Mononuclear cell (primary cell): ENCODE results near the gene ZNF593OS. TPM values are rescaled to one million over a fixed set of nuclear protein-coding genes. Genes with fewer than 3 reads are reported as not detected.

ENCODE experiments used
- H3K27me3 ChIP-seq: 2 replicates; pipeline ENCODE4 v1.6.0; 2011; ENCODE audit warnings: low read length, control low read depth; ENCODE audit not compliant: insufficient read depth
- H3K4me1 ChIP-seq: 2 replicates; pipeline ENCODE4 v1.5.1; 2011; ENCODE audit warnings: mild to moderate bottlenecking, low read length, control low read depth; ENCODE audit not compliant: insufficient read depth
- H3K4me3 ChIP-seq: 2 replicates; pipeline ENCODE4 v1.5.1; 2011; ENCODE audit warnings: mild to moderate bottlenecking, low read length, moderate library complexity
- H3K9me3 ChIP-seq: 2 replicates; pipeline ENCODE4 v1.5.1; 2011; ENCODE audit warnings: low read depth, mild to moderate bottlenecking, control low read depth, low read length
- total RNA-seq: library from RNA; depleted of rRNA; stranded (reverse); fragments of >200 nt; gene quantifications from one replicate; pipeline ENCODE4 v1.2.3, GENCODE V29; 2012

The ZNF593OS gene
- total RNA-seq, 1 donor = not detected

DNA sequence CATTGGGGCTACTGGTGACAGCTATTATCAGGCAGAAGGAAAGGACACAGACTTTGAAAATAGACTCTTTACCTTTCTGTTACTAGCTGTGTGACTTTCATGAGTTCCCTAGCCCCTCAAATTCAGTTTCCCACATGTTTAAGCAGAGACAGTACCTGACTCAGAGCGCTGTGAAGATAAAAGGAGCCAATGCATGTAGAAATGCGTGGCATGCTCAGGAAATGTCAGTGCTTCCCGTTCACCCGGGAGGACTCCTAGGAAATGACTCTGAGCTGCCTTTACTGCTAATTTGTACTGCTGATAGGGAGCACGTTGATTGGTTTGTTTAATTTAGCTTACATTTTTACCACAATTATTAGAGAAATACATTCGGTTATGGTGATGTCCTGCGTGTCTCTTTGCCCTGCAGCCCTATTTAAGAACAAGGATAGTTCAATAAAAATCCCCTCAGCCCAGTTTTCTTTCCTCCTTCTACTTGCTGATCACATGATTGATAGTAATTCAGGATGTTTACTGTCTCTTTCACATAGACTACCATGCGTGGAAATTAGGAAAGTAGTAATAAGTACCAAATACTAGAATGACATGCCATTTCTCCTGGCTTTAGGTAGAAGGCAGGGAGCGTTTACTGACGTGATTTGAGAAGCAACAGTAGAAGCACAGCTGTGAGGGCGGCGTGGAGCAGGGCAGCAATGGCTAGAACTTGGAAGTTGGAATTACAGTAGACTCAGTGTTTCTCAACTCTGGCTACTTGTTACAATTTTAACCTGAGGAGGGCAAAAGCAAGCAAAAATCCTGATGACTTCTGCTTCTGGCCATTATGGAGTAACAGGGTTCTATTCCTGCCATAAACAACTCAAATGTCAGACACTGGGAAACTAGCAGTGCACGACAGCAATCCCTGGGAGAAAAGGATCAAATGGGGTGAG, 44.1 kb downstream of the ZNF593OS start:
- Histone ChIP-seq H3K4me3 (no peak overlapping the region), H3K9me3 (no peaks in the 10 kb centered on the region), H3K4me1 (peaks cover 45% of the 10 kb centered on the region), H3K27me3 (no peaks in the 10 kb centered on the region)

DNA sequence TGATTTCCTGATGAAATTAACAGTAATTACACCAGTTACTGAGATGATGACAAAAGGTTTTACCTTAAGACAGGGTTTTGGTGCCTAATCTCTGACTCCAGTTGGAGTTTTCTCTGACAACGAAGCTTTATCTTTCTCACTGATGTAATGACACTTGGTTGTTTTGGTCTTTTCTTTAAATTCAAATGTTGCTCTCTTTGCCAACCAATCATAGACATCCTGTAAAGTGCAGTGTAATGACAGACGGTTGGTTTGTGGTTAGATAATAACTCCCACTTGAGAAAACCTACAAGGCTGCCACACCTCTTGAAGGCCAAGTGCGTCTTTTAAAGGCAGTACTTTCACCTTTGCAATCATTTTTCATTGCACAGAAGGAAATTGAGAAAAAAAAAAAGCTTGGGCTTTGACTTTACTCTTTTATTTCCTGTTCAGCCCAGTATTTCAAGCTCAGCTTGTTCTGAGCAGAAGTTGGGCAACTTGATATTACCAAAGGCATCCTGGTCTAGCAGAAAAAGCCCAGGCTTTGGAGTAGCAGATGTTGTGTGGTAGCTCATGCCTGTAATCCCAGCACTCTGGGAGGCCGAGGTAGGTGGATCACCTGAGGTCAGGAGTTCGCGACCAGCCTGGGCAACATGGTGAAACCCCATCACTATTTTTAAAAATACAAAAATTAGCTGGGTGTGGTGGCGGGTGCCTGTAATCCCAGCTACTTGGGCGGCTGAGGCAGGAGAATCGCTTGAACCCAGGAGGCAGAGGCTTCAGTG, 45.1 kb downstream of the ZNF593OS start:
- Histone ChIP-seq H3K9me3 (no peaks in the 10 kb centered on the region), H3K4me1 (peaks cover 54% of the 10 kb centered on the region), H3K4me3 (no peak overlapping the region), H3K27me3 (no peaks in the 10 kb centered on the region)

DNA sequence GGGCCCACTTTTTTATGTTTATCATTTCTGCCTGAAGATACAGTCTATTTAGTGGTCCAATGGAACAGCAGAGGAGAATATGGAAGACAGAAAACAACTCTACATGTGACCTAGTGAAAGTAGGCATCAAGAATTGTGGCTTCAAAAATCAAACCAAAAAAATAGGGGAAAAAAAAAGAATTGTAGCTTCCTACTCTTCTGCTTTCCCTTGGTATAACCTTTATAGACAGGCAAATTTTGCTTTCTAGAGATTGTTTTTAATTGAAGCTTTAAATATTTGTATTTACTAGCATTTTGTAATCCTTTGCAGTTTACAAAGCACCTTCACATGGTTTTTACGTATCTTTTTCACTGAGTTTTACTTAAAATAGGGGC, 45.7 kb downstream of the ZNF593OS start:
- Histone ChIP-seq H3K9me3 (no peaks in the 10 kb centered on the region), H3K4me3 (no peak overlapping the region), H3K4me1 (peaks cover 57% of the 10 kb centered on the region), H3K27me3 (no peaks in the 10 kb centered on the region)

DNA sequence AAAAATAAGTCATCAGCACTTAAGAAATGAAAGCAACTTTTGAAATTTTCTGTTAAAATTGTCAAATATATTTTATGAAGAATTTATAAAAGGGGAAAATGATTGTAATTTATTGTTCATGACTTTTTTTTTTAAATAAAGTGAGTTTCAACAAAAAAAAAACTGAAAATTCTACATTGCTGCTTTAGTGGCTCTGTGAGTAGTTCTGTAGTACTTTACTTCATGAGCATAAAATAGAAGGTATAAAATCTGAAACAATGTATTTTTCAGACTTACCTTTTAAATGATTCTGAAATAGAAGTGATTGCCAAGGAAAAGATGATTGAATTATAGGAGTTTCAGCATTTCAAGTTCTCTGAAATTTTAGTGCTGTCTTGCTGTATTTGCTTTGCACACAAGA, 46.2 kb downstream of the ZNF593OS start:
- Histone ChIP-seq H3K4me1 (peaks cover 57% of the 10 kb centered on the region), H3K9me3 (no peaks in the 10 kb centered on the region), H3K27me3 (no peaks in the 10 kb centered on the region), H3K4me3 (no peak overlapping the region)

DNA sequence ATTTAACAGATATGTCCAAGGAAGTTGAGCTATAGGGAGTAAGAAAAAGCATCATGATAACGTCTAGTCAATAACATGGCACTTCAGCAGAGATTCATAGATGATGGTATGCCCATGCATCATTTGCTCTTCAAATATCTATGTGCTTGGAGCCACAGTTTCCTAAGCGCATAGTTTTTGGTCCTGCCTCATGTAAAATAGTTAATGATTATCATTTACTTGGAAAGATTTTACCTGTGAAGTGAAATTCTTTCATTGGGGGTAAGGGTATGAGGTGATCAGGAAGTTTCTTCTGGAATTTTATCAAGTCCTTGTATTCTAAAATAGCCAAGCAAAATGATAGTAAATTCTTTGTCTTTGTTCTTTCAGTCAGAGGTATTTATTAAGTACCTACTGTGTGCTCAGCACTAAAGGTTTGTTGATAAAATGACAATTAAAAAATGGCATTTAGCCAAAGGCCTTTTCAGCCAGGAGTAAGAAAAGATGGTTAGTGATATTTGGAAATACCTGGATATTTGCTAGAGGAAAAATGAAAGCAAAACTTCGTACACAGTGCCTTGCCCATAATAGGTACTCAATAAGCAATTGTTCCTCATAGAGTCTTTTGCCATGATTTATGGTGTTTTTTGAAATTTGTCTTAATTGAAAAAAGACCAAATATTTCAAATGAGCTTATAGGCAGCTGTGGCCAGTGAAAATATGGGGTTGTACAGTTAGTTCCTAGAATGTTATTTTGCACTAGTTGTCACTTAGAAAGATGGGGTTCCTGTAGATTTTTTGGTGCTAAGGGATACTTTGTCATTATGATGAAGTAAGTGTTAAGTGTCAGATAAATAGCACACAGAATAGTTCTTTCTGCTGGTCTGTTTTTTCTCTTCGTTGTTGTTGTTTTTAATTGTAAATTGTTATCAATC, 47.0 kb downstream of the ZNF593OS start:
- Histone ChIP-seq H3K4me3 (no peak overlapping the region), H3K9me3 (no peaks in the 10 kb centered on the region), H3K27me3 (no peaks in the 10 kb centered on the region), H3K4me1 (peaks cover 63% of the 10 kb centered on the region)

DNA sequence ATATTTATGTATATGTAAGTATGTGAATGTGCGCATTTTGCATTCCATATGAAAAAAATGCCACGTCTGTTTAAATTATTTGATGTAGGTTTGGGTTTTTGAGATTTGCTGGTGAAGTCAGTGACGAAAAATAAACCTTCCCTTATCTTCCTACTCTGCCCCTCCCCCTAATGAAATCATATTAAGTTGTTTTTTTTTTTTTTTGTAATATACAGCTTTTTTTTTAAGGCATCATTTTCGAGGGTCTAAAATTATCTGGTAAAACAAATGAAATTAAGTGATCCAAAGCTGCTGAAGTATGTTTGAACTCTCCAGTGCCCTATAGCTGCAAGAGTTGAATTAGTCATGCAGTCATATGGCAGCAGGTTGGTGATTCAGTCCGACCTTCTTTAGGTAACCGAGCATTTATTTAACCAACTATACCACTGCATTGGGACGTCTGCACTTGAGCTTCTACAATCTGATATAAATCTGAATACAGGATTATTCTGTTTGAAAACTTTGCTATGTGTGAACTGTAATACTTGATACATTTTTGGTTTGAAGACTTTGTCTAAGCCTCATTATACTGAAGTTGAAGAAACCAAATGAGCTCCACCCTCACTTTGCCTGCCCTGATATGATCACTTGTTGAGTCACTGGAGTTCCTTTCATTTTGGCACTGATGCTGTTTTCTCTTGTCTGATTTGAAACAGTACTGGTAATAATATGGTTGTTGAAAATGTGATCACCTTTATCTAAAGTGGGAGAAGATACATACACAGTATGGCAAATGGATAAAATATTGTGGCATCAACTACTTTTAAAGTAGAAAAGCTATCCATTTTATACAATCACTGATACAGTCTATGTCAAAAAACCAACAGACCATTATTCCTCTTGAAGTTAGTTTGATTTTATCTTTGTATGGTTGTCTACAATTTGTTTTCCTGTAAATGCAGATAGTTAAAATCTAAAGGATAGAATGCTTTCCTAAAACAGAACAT, 48.4 kb downstream of the ZNF593OS start:
- H3K4me3 ChIP-seq = no peak overlapping the region
- no peaks in the 10 kb centered on the region for H3K9me3 ChIP-seq
- H3K27me3 ChIP-seq = no peaks in the 10 kb centered on the region
- peaks cover 67% of the 10 kb centered on the region for H3K4me1 ChIP-seq

DNA sequence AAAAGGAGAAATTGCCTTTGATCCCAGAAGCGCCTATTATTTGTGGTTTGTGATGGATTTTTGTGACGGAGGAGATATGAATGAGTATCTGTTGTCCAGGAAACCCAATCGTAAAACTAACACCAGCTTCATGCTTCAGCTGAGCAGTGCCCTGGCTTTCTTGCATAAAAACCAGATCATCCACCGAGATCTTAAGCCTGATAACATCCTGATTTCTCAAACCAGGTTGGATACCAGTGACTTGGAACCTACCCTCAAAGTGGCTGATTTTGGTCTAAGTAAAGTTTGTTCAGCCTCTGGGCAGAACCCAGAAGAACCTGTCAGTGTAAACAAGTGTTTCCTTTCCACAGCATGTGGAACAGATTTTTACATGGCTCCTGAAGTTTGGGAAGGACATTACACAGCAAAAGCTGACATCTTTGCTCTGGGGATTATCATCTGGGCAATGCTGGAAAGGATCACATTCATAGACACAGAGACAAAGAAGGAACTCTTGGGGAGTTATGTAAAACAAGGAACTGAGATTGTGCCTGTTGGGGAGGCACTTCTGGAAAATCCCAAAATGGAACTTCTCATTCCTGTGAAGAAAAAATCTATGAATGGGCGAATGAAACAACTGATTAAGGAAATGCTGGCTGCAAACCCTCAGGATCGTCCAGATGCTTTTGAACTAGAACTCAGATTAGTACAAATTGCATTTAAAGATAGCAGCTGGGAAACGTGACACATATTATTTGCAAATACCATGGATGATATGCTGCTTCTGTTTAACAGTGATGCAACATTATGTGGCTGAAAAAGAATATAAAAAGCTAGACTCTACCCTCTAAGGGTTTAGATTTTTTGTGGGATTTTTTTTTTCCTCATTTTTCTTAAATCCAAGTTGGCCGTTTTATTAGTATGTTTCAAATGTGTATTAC, 49.5 kb downstream of the ZNF593OS start:
- Histone ChIP-seq H3K9me3 (no peaks in the 10 kb centered on the region), H3K27me3 (no peaks in the 10 kb centered on the region), H3K4me1 (peaks cover 55% of the 10 kb centered on the region), H3K4me3 (no peak overlapping the region)

DNA sequence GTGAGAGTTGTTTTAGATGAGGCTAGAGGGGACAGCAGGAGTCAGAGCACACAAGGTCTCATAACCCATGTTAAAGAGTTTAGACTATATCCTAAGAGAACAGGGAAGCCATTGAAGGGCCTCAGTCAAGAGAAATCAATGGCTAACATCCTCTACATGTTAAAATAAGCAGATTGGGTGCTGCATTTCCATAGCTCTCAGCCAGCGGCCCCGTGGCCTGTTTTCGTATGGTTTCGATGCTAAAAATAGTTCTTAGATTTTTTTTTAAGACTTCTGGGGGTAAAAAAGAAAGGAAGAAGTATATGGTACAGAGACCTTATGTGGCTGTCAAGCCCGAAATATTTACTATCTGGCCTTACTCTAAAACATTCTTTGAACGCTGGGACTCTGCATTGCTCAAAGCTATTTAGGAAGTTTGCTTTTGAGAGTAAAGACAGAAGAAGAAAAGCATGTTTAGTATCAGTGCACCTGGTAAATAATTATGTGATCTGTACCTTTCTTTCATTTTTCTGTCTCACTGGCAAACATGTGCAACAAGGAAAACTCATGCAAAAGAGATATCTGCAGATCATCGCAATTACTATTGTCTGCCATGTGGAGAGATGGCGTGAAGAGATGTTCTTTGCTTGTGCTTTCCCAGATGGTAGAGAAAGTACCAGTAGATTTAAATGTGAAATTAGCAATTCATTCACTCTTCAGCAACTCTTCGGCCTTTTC, 51.6 kb downstream of the ZNF593OS start:
- peaks cover 39% of the 10 kb centered on the region for H3K4me1 ChIP-seq
- H3K4me3 ChIP-seq = no peak overlapping the region
- H3K9me3 ChIP-seq = no peaks in the 10 kb centered on the region
- H3K27me3 ChIP-seq = no peaks in the 10 kb centered on the region

Other genes starting within 250 kb of the ZNF593OS start
- gene PAFAH2, start 173.8 kb downstream of the ZNF593OS start, total RNA-seq = 5.8 TPM
- gene EXTL1, start 150.1 kb downstream of the ZNF593OS start, total RNA-seq = under 0.01 TPM
- gene SLC30A2, start 125.7 kb downstream of the ZNF593OS start, total RNA-seq = not detected
- not detected for gene TRIM63, start 104.2 kb downstream of the ZNF593OS start, total RNA-seq
- 19.3 TPM for gene PDIK1L, start 60.0 kb downstream of the ZNF593OS start, total RNA-seq
- gene FAM110D, start 12.8 kb downstream of the ZNF593OS start, total RNA-seq = not detected
- gene C1orf232, start 2.9 kb downstream of the ZNF593OS start, total RNA-seq = not detected
- gene ZNF593, start 1.9 kb downstream of the ZNF593OS start, total RNA-seq = 5.4 TPM
- 0.42 TPM for gene CNKSR1, start 5.7 kb upstream of the ZNF593OS start, total RNA-seq
- gene CATSPER4, start 18.8 kb upstream of the ZNF593OS start, total RNA-seq = not detected
- 12.9 TPM for gene CEP85, start 62.4 kb upstream of the ZNF593OS start, total RNA-seq
- gene SH3BGRL3, start 108.3 kb upstream of the ZNF593OS start, total RNA-seq = 59.2 TPM
- gene UBXN11, start 134.8 kb upstream of the ZNF593OS start, total RNA-seq = 24.5 TPM
- gene CD52, start 146.1 kb upstream of the ZNF593OS start, total RNA-seq = 428 TPM
- 0.10 TPM for gene CRYBG2, start 182.3 kb upstream of the ZNF593OS start, total RNA-seq
- 1.8 TPM for gene ZNF683, start 200.9 kb upstream of the ZNF593OS start, total RNA-seq
- not detected for gene LIN28A, start 239.0 kb upstream of the ZNF593OS start, total RNA-seq